ENCODE results near the gene TMEM97.

The TMEM97 gene

GRCh38 chr17:28317099-28317965, 1.7 kb upstream of the TMEM97 start:
- no peak for DNase-seq

DNA sequence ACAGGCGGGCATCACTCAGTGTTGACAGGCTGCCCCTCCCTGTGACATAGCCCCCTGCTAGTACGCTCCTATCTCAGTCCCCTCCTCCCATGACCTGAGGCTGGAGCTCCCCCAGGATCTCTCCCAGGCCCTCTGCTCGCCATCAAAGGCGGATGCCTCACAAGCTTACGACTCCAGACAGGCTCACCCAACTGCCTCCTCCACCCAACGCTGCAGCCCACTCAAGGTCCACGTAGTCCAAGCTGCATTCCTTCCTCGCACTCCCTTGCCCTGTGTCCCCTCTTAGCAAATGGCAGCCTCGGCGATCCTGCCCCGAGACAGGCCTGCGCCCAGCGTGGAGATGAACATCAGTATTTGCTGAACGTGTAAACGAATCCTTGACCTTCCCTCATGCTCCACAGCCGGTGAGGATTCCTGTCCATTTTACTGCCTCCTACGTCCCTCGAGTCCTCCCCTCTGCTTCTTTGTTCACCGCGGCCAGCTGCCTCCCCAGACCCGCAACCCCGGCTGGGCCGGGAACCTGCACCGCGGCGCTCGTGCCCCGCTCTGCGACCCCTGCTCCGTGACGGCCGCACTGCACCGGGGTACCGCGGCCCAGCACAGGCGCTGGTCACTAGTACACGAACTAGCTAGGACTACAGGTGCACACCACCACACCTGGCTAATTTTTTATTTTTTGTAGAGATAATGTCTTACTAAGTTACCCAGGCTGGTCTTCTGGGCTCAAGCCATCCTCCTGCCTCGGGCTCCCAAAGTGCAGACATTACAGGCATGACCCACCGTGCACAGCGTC, 838 bp upstream of the TMEM97 start:
- peak; percentile 56 for DNase-seq

DNA sequence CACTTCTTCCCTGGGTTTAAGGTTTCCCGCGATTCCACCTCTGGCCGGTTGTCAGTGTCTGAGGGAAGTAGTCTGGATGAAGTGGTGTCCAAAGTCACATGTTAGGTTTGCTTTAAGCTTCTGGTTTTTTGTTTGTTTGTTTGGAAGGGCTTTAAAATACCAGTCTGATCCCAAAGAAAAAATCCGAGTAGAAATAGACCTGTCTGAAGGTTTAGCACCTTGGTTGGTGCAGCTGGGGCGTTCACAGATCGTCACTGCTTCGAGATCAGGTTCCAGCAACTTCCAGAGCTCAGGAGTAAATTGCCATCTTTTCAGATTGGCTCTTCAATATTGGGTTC, 567 bp downstream of the TMEM97 start:
- peak; percentile 54 for DNase-seq

DNA sequence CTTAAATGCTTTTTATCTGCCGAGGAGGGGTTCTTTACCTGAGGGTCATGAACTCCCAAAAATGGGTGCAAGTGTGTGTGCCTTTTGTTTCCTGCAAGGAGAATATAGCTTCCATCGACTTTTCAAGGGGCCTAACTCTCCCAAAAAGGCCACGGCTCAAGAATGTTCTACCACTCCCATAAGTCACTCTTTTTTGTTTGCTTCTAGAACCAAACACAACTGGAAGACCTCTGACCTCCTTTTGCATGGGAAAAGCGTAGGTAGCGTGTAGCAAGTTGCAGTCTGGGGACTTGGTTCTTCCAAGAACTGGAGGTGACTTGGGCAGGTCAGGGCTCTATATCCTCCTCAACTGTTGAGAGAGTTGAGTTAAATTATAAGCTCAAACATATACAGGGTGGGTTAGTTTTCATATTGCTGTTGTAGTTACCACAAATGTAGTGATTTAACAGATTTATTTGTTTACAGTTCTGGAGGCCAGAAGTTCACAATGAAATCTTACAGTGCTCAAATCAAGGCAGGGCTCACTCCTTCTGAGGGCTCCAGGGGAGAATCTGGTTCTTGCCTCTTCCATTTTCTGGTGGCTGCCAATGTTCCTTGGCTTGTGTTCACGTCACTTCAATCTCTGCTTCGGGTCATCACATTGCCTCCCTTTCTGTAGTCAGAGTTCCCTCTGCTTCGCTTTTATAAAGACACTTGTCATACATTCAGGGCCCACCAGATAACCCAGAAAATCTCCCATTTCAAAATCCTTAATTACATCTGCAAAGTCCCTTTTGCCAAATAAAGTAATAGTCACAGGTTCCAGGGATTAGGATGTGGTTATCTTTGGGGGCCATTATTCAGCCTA, 1.4 kb downstream of the TMEM97 start:
- DNase-seq, result no peak

- no peak for DNase-seq
Measured at GRCh38 chr17:28324267-28324745, 5.3 kb downstream of the TMEM97 start.

DNA sequence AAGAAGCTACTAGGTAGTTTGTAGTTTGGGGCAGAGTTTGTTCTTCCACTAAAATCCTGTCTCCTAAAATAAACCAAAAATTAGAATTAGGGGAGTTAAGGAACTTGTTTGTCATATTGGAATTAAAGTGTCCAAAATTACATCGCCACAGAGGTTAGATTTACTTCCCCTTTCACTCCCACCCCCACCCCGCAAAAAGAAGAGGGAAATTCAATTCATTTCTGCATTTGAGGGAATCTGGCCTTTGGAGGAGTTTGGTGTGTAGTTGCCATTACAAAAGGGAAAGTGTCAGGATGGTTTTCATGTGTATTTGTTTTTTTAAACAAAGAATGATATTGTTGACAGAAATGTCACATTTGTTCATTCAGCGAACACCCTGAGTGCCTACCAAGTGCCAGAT, 5.8 kb downstream of the TMEM97 start:
- DNase-seq, result no peak

DNA sequence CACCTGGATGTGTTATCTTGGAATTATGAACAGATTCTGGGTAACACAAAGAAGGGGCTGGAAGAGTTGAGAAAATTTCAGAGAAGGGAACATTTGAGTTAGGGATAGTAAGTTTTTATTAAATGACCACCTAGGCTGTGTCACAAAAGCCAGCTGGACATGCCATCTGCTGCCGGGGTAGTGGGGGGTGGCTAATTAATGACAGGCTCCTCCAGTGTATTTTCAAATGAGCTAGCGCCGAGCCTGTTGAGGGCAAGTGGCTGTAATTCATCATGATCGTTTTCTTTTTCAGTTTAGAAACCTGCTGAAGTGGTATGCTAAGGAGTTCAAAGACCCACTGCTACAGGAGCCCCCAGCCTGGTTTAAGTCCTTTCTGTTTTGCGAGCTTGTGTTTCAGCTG, 6.2 kb downstream of the TMEM97 start:
- no peak for DNase-seq

GRCh38 chr17:28326114-28326513, 7.1 kb downstream of the TMEM97 start:
- no peak for DNase-seq

GRCh38 chr17:28327031-28327607, 8.1 kb downstream of the TMEM97 start:
- DNase-seq, result no peak

- DNase-seq, result no peak
Measured at GRCh38 chr17:28327709-28328108, 8.7 kb downstream of the TMEM97 start.

GRCh38 chr17:28328325-28328724, 9.3 kb downstream of the TMEM97 start:
- DNase-seq, result no peak

- DNase-seq, result no peak
Measured at GRCh38 chr17:28330671-28331070, 11.7 kb downstream of the TMEM97 start.

DNA sequence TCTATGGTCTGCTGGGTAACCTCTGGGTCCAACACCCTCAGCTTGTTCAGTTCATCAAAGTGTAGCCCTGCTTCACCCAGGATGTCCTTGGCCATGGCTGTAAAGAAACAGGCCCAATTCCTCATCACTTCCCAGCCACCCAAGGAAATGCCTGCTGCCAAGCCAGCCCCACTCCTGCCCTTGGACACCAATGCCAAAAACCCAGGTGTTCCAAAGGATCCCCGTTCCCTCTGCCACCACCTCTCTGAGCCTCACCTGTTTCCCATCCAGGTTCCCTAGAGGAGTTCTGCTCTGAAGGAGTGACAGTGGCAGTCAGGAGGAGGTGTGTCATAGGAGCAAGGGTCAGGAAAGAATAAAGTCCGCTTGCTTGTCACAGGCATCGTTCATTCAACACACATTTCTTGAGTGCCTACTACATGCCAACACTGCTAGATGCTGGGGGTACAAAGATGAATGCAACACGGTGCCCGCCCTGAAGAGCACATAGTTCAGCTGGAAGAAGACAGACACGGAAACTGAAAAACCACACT, 13.0 kb downstream of the TMEM97 start:
- DNase-seq, result no peak

GRCh38 chr17:28333083-28333746, 14.2 kb downstream of the TMEM97 start:
- no peak for DNase-seq

DNA sequence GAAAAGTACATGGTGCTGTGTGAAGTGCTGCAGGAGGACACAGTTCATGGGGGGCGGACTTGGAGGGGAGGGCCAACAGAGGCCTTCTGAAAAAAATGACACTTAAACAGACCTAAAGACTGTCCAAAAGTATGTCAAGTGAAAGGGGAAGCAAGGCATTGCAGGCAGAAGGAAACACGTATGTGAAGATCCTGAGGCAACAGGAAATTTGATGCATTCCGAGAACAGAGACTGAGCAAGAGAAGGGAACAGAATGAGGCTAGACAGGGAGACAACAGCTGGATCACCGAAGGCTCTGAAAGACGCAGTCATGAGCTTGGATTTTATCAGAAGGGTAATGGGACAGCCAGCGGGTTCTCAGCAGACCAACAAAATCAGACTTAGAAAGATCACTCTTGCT, 15.2 kb downstream of the TMEM97 start:
- no peak for DNase-seq

GRCh38 chr17:28334666-28335200, 15.7 kb downstream of the TMEM97 start:
- no peak for DNase-seq

DNA sequence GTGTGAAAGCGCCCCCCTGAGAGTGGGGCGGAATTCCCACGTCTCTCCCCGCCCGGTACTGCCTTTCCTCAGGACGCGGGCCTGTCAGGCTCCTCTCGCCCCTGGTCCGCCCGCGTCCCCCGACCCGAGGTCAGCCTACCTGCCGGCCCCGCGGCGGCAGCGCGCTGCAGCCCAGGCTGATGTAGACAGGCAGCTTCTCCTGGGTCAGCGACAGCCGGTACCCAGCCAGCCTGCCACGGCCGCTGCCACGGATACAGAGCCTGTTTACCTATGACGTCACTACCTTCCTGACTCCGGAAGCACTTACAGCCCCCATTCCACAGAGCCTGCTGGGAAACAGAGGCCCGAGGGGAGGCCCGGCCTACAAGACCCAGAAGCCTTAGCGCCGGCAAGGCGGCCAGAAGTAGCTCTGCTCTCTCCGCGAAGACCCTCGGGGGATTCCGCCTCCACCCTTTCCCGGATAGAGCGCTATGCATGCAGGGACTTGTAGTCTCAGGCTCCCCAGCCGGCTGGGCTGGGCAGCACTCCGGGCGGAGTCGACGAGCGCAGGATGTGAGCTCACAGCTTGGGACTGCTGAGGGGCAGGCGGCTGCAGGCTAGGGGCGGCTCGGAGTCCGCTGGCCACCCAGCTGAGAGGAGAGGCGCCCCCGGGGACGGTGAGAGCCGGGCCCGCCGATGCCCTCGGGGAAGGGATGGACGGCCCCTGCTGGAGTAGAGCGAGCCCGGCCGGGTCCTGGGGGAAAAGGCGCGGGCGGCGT, 16.4 kb downstream of the TMEM97 start, which contains the start of the genes IFT20 and TNFAIP1:
IFT20 (minus strand) TSS at position 272 of the 758 bp plus-strand sequence. CDS start 3,487 bp downstream, outside the sequence.
TNFAIP1 (plus strand) TSS at position 561 of the 758 bp plus-strand sequence. CDS start 3,761 bp downstream, outside the sequence.
- peak; percentile 99 for DNase-seq

GRCh38 chr17:28335959-28336871, 17.2 kb downstream of the TMEM97 start:
- DNase-seq, result no peak

GRCh38 chr17:28338056-28338768, 19.2 kb downstream of the TMEM97 start:
- DNase-seq, result no peak

All from NCI-H1092 treated with DMSO at 0.1 percent for 48 hours (cell line).